GM21360 (cell line): ENCODE measurements around the gene SECTM1.
A peak's percentile ranks its signal among the peaks of the same experiment; 100 is the strongest.

Source experiments
- ATAC-seq: cut with Tn5 transposase; IDR thresholded peaks from one replicate; pipeline ENCODE4 v1.9.1; 2021; ENCODE audit warnings: mild to moderate bottlenecking, moderate library complexity; ENCODE audit not compliant: unreplicated experiment

The SECTM1 gene

DNA sequence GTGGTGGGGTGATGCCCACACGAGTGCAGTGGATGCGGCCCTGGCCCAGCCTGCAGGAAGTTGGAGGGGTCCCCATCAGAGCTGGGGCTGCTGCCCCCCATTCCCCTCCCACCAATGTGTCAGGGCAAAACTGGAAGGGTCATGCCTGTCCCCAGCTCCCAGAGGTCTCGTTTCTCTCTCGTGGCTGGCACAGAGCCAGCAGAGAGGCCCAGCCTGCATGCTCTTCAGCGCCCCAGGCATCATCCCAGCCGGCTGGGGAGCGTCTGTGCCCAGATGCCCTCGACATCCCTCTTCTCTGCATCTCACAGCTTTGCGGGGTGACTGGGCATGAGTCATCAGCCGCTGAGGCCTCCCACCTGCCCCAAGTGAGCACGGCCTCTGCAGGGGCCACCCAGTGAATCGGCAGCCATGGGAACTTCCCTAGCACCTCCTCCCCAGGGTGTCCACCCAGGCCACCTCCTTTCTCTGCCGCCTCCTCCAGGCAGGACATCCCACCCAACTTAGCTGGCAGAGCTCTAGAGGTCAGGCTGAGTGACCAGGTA is 50.3 kb downstream of the SECTM1 start:
- ATAC-seq: no peak

DNA sequence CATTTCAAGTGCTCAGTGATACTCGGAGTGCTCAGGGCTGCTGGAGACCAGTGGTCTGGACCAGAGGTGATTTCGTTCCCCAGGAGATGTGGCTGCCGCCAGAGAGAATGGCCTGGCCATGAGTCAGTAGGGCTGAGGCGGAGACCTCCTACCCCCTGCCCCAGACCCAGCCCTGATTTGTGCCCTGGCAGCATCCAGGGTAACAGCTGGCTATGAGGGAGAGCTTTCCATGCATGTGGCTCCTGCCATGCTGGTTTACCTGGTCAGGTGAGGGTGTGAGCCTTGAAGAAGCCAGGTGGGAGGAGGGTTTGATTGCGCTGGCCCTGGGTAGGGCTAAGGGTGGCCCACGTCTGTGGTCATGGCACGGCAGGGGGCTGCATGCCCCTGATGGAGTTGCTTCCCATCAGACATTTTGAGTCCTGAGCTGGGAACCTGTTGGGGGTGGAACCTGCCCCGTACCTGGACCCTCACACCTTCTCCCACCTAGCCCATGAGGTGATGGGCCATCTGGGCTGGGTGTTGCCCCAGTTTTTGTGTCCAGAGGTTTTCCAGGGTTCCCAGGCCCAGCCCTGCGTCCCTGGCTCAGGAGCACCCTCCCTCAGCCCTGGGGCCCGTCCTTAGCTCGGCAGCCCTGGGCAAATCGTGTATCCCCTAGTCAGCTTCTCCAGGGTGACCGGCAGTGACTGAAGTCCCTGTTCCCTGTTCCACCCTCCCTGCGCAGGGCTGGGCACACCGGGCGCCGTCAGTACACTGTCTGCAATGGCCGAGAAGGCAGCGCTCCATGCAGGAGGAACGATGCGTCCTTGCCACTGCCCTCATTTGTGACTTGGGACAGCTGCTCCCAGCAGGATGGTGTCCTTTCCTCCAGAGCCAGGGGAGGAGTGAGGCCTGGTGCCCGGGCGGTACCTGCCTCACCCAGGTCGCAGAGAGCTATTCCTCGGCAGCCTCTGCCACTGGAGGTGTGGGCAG is 51.0 kb downstream of the SECTM1 start:
- no peak for ATAC-seq

DNA sequence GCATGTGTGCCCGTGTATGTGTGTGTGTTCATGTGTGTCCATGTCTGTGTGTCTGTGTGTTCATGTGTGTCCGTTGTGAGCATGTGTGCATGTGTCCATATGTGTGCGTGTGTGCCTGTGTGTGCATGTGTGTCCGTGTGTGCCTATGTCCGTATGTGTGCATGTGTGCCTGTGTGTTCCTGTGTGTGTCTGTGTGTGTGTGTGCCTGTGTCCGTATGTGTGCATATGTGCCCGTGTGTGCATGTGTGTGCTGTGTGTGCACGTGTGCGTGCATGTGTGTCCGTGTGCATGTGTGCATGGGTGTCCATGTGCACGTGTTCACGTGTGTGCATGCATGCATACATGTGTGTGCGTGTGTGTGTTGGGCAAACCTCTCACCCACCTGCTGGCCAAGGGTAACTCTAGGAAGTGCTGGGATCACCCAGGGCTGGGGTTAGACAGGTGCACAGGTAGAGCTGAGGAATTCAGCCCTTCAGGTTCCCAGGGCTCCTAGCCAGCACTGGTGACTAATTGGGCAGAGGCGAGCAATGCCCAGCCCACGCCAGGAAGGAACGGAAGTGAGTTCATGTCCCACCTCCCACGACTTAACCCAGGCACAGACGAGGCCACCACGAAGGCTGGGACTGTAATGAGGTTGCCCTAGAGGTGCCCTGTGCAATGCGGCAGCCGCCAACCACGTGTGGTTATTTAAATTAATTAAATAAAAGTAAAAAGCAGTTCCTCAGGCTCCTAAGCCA is 51.9 kb downstream of the SECTM1 start:
- no peak for ATAC-seq

DNA sequence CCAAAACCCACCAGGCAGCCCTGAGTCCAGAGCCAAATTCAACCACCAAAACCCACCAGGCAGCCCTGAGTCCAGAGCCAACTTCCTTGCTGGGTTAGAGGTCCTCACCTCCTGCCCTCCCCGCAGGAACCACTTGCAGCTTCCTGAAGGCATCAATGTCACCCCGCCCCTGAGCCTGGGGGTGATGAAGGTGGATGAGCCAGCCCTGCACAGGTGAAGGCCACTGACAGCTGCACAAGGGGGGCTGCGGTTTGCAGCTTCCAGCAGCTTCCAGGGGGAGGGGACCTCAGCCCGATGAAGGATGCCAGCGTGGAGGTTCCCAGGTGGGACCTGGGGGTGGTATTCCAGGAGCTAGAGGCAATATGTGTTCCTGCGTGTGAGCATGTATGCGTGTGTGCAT is 52.5 kb downstream of the SECTM1 start:
- no peak for ATAC-seq

GRCh38 chr17:82280537-82280936 is 53.0 kb downstream of the SECTM1 start:
- ATAC-seq: no peak

GRCh38 chr17:82278786-82279391 is 54.7 kb downstream of the SECTM1 start:
- ATAC-seq: no peak

DNA sequence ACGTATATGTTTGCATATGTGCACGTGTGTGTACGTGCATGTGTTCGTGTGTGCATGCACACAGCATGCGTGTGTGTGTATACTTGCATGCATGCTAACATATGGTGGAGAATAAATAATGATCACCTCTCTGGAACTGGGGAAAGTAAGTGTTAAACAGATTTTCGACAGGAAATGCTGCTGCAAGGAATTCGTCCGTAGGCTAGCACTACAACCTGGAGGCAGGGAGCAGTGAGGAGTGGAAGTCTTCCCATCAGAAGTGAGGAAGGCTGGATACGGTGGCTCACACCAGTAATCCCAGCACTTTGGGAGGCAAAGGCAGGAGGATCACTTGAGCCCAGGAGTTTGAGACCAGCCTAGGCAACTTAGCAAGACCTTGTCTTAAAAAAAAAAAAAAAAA is 55.3 kb downstream of the SECTM1 start:
- ATAC-seq: no peak

DNA sequence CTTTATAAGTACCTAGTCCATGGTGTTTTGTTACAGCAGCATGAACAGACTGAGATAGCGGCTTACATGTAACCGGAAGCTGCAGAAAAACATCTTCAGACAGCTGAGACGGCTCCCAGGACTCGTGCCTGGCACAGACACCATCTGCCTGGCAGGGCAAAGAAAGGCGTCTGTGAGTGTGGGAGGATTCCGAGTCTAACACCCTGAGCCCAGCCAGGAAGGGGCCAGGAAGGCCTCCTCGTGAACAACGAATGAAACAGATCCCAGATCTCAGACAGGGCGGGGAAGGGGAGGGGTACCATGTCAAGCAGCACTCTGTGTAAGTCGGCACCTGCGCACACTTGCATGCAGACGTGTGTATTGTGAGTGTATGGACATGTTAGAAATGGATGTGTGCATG is 55.7 kb downstream of the SECTM1 start:
- ATAC-seq: no peak

DNA sequence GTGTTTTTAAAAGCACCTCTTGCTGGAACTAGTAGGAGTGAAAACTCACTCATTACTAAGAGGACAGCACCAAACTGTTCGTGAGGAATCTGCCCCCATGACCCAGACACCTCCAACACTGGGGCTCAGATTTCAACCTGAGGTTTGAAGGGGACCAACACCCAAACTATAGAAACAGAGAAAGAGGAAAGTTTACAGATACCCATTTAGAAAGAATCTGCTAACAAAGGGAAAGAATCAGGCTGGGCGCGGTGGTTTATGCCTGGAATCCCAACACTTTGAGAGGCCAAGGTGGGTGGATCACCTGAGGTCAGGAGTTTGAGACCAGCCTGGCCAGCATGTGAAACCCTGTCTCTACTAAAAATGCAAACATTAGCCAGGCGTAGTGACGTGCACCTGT is 56.6 kb downstream of the SECTM1 start:
- no peak for ATAC-seq

- no peak for ATAC-seq
Measured at GRCh38 chr17:82275326-82275725, 58.2 kb downstream of the SECTM1 start.

DNA sequence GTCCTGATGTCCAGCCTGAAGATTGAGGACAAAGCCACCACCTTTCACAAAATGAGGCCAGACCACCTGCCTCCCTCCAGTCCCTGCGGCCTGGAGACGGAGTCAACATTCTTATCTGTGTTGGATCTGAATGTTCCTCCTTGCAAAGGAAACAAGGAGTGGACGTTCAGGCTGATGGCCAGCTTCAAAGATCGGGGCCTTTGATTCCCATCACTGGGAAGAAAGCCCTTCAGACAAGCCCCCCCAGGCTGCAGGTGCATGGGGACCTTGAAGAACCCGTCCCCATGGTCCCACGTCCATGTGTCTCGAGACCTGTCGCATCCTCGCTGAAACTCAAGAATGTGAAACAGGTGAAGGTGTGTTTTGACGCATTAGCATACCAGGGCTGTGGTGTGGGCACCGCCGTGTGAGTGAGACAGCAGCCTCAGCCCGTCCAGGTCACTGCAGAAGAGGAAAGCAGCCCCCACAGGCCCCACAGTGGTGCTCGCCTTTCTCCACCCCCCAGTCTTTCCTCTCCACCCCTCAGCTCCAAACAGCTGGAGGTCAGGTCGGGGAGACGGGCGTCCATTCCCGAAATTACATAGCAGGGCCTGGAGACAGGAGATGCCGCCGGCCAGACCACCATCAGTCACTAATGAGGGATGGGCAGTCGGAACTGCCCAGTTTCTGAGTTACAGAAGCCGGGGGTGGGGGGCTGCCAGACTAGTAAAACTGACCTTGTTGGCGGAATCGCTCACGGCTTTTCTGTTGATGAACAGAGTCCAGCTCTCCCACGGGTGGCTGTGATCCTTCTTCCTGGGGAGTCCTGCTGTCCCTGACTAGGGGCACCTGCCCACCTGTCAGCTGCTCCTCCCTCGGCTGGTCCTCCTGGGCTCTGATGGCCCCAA is 59.2 kb downstream of the SECTM1 start:
- ATAC-seq: no peak

DNA sequence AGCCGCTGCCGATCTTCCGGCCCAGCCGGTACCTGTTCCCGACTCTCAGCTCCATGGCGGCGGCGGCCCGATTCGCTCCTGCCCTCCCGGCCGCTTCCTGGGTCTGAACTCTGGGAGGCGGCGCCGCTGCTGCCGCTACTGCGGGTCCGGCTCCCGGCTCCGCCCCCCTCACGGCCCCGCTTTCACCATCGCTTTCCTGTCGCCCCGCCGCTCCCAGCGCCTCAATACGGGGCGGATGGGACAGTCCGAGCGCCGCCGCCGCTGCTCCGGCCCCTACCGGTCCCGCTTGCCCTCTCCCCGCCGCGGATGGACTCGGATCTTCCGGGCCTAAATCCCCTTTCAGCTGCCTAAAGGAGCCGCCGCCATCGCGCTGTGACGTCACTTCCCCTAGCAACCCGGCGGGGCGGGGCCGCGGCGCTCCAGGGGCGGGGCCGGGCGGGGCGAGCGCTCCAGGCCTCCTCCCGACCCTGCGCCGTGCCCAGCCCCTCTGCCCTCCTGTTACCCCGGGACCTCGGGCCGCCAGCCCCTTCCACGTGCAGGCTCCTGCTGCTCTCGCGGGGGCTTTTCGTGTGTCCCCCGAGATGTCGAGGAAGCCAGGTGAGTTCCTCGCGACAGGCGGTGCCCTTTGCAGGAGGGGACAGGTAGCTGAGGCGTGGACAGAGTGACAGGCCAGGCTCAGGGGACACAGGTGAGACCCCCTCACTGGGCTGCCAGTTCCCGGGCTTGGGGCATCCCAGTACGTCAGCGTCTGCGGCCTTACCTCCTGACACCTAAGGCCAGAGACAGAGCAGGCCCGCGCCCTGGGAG is 60.0 kb downstream of the SECTM1 start, which contains the start of gene CSNK1D:
Gene CSNK1D (minus strand): TSS at position 374 of the 807 bp plus-strand sequence. CDS start 319 bp downstream, at position 55.
- peak; percentile 68 for ATAC-seq

DNA sequence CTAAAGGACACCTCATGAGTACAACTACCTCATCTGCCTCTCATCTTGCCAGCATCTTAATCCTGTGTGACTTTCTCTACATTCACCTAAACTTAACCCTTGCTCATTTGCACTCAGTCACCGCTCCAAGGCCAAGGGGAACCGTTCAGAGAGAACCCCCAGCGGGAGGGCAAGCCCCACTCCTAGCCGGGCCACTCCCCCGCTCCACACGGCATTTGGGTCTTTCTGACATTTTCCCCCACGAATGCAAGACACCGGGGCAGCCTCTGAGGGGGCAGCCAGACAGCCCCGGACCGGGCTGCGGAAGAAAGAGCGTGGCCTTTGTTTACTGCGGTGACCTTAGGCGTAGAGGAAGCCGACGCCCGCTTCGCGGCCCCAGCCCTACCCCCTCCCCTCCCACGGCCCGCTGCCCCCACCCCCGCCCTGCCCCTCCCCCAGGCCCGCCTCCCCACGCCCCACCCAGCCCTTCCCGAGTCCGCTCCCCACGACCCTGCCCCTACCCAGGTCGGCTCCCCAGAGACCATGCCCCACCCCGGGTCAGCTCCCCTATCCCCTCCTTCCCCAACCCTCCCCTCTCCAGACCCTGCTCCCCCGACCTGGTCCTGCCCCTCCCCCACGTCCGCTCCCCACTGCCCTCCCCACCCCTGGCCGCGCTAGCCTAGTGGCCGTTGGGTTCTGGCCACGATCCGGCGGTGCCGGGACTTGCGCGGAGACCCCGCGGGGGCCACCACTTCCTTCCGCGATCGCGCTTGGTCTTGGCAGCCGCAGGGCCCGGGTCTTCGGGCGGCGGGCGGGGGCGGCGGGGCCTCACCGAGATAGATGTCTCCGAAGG is 60.9 kb downstream of the SECTM1 start:
- peak; percentile 11 for ATAC-seq

DNA sequence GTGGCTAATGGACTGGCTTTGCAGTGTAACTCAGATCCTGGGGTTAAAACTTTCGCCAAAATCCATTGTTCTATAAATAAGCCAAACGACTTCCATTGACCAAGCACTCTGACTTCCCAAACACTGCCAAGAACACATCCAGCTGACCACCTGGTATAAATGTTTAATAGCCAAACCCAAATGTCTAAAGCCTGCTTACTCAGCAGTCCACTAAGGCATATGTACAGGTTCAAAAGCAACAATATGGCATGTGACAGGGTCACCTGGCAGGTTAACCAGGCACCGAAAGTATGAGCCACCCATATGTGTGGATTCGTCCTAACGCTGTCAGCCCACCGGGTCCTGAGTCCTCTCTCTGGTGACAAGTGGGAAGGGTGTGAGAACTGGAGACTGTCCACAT is 62.2 kb downstream of the SECTM1 start:
- ATAC-seq: no peak
